Activated CD4-positive, alpha-beta T cell treated with anti-CD3 and anti-CD28 coated beads for 24 hours (primary cell): ENCODE data around the gene GJA5.
"Not testable (repeated sequence)": the region's sequence is repeated elsewhere in the genome, so short reads cannot be mapped to it uniquely, and the experiment has no call there.

Experiments
- DNase-seq, 2 donors: peaks; one replicate each; pipeline ENCODE4 v3.0.0-alpha.2; 2020; ENCODE audit warnings: low read depth in 2 of 2

The GJA5 gene

DNA sequence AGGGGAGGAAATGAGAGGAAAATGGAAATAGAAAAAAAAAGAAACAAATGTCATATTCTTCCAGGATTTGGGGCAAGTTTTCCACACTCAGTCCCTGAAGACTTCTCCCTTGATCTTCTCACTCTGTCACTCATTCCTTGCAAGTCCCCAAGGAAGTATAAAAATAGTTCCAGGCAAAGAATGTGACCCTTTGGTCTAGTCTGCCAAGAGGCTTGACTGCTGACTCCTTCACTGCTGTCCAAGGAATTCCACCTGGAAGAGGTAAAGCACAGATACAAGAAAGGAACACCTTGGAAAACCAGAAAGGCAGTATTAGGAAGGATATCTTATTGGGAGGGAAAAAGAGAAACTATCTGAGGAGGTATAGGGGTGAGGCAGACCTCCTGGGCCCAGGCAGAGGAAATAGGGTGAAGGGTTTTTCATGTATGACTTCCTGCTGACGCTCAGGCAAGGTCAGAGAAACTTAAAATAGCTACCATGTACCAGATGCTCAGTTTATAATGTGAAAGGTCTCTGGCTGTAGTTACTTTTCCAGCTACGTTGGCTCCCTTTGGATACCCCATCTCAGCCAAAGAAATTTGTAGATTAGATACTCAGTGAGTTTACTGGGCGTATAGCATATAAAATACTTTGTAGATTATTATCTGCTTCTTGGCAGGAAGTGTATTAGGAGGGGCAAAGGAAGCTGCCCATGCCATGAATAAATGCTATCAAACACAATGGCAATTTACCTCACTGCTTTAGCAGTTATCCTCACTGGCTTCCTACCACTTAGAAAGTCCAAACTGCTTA, 2.0 kb upstream of the GJA5 start:
- no peak for DNase-seq

- no peak for DNase-seq
Measured at GRCh38 chr1:147758379-147759100, 1.9 kb downstream of the GJA5 start.

DNA sequence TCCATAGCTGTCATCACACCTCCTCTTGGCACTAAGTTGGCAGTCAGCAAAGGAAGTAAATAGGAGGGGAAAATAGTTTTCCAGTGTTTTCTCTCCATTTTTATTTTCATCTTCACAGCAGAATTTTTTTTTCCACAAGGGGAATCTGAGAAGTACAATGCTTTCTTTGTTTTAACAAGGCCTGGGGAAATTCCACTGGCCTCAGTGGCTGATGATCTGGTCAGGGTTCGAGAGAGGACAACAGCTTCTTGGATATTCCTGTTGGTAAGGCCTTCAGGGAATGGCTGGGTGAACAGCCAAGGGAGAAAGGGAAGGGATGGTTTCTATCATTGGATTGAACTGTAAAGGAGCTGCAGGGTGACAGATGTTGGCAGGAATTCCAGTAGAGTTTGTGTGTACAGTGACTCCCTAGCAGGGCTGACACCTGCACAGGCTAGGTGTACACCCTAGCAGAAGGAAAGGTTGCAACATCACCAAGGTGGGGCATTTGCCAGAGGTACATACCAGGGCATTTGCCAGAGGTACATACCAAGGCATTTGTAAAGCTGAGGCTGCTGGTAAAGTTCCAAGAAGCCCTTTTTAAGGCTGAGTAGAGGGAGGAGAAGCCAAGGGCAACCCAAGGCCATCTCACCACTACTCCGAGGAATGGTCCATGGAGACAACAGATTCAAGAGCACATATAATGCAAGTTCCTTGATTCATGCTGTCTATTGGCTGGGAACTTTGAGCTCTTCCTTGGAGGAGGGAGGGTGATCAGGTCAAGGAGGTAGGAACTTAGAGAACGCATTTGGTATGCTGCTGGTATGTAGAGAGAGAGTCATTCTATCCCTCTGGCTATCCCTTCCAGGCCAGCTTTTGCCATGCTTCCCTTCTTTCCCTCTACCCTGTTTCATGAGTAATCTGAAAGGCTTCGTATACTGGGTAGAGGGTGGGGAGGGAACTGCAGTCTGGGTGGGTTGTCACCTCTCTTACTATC, 3.1 kb downstream of the GJA5 start:
- no peak for DNase-seq

DNA sequence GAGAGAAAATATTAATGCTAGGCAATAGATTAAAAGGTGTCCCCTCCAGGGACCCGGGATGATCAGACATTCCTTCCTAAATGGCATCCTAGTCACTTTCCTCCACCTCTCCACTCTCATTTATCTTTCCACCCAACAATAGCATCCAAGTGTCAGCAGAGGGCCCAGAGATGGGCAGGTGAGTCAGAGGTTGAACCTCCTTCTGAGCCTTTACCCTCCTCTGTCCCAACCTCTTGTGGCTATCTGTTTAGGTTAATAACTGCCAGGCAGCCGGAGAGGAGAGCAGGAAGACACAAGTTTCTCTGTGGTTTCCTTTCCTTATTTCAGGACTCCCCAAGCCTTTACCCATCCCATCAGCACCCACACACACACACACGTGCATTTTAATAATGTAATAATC, 4.1 kb downstream of the GJA5 start:
- DNase-seq: no peak

- no peak for DNase-seq
Measured at GRCh38 chr1:147754661-147755060, 5.7 kb downstream of the GJA5 start.

- no peak for DNase-seq
Measured at GRCh38 chr1:147753081-147753480, 7.3 kb downstream of the GJA5 start.

DNA sequence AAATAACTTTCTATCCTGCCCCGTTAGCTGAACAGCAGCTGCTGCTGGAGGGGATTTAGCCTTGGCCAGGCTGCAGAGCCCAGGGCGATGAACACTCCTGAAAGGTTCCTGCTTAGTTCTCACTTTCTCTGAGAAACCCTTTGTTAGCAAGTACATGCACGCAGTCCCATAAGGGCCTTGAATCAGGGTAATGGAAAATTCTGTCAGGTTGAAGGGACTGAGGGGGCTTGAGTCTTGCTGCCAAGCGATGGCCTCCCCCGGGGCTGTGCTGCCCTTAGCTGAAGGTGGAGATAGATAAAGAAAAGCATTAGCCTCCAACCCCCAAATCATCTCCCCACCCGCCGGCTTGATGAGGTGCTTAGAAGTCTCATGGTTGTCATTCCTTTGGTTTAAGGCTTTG, 7.9 kb downstream of the GJA5 start:
- DNase-seq: no peak

- no peak for DNase-seq
Measured at GRCh38 chr1:147751346-147751745, 9.1 kb downstream of the GJA5 start.

DNA sequence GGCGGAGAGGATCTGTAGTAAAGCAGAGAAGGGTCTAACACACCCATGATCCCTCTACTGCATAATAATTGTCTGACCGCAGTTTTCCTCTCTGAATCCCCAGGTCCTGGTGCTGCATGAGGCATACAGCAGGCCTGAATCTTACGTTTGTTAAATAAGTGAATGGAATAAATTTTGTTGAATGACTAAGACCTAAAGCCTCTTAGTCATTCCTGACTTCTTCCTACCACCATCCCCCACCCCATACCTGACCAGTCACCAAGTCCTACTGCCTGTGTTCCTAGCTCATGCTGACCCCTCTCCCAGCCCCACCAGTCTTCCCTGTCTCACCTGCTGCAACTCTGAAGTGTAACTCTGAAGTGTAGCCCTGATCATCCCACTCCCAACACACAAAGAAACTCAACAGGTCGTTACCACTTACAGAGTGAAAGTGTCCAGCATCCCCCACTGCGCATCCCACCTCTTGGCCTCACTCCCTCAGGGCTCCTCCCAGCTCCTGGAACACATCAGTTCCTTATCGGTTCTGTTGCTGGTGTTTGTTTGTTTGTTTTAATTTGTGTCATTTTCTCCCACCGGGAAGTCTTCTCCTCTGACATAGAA, 9.7 kb downstream of the GJA5 start:
- no peak for DNase-seq

GRCh38 chr1:147749792-147750191, 10.6 kb downstream of the GJA5 start:
- no peak for DNase-seq

DNA sequence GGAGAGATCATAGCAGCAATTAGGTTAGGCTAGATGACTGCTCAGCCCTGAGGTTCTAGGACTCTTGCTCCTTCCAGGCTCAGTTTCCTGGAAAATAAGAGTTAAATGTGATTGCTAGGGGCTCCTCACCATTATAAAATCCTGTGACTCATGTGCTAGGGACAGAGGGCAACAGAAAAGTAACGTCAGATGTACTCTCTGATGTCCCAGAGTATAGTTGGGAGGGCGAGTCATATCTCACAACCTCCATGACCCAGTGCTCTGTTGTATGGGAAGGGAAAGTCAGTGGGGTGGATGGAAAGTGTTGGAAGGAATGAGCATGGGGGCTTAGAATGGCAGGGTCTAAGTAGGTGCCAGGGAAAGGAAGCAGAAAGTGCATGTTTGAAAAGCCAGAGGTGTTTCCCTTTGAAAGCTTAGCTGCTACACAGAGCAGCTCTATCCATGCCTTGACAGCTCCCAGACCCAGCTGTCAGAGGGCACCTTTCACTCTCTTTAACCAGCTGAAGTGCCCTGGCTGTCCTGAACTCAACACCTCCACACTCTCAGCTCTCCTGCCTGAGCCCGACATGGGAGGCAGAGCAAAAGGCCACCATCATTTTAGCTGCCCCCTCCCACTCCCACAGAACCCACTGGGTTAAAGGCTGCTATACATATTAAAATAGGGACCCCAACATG, 11.6 kb downstream of the GJA5 start:
- no peak for DNase-seq

DNA sequence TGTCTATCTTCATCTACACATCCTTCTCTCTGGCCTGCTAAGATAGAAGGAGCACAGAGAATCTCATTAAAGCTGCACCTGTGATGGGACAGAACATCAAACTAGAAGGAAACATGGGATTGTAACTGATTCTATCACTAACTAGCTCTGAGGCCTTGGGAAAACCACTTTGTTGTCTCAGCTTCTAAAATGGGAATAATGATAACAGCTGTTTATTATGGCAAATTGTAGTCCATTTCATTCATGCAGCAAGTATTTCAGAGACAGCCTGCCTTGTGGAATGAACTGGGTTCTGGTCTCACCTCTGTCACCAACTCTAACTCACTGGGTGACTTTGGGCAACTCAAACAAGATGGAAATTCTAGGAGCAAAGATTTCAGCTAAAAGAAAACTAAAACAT, 12.4 kb downstream of the GJA5 start:
- no peak for DNase-seq

DNA sequence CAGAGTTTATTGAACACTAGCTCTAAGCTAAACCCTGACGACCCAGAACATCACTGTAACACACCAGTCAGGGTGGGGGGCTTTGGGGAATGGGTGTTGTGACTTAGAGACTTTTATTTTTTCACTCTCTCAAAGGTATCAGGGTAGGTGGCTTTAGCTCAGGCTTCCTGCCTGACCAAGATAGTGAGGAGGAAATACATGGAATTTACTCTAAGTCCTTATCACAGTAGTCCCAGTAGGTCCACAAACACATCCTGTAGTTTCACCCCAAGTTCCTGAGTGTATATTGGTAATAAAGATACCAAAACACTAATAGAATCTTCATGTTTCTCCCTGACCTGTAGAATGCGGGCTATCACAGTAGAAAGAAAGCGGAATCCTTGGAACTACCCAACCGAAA, 15.1 kb downstream of the GJA5 start:
- no peak for DNase-seq

GRCh38 chr1:147741065-147741464, 19.3 kb downstream of the GJA5 start:
- no peak for DNase-seq

DNA sequence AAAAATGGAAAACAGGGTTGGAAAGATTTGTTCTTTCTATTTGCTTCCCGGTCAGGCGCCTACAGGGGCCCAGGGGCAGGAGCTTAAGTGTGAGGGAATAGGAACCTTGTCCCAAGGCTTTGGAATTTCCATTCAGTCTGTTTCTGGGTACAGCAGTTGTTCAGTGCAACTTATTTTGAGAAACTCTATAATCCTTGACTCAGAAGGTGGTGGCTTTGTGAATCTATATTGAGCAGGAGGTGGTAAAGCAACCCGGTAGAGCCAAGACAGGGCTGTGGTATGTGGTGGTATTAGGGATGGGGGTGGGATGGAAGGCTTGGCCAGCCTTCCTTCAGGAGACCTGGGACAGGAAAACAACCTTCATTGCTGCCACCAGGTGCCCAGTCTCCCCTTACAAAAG, 20.0 kb downstream of the GJA5 start:
- DNase-seq: no peak

DNA sequence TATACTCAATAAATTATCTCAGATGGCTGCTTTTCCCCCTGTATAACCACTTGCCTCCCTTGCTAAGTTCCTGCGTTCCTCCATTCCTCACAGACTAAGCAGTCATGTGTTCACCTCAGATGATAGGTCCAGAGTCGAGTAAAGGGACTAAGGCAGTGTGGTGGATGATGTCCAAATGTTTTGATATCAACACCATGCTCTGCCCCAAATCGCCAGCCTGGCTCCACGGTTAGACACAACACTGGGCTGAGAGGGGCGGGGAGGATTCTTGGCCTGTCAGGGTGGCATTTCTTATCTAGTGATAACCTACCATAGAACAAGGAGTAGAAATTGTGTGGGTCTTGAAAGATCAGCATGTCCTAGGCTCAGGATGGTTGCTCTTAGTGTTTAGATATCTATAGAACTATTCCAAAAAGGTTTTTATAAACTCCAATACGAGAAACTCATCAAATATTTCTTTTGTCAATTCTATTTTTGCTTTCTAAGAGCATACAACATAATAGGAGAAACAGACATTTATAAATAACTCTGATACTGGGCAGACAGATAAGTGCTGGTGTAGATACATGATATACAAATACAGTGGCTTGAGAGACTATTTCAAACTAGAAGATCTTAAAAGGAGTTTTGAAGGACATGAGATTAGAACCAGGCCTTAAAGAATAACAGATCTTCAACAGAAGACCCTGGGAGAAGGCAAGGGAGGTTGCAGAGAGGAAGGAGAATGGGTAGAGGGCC, 21.5 kb downstream of the GJA5 start:
- DNase-seq: no peak

- DNase-seq: no peak
Measured at GRCh38 chr1:147738129-147738528, 22.3 kb downstream of the GJA5 start.

DNA sequence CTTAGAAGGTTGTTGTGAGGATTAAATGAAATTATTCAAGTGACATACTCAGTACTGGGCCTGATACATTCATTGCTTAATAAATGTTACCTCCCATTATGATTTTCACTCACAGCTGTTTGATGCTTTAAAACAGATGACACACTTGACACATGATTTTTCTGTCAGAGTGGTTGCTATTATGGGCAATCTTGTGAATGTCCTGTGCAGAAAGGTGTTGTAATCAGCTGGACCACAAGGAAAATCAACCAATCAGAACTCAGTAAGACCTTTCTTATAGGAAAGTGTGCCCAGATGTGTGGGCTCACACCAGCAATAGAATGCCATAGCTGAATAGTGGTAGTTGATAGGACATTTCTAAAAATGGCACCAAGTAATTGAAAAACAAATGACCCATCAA, 23.5 kb downstream of the GJA5 start:
- DNase-seq: no peak

GRCh38 chr1:147735423-147735822, 25.0 kb downstream of the GJA5 start:
- DNase-seq: no peak

DNA sequence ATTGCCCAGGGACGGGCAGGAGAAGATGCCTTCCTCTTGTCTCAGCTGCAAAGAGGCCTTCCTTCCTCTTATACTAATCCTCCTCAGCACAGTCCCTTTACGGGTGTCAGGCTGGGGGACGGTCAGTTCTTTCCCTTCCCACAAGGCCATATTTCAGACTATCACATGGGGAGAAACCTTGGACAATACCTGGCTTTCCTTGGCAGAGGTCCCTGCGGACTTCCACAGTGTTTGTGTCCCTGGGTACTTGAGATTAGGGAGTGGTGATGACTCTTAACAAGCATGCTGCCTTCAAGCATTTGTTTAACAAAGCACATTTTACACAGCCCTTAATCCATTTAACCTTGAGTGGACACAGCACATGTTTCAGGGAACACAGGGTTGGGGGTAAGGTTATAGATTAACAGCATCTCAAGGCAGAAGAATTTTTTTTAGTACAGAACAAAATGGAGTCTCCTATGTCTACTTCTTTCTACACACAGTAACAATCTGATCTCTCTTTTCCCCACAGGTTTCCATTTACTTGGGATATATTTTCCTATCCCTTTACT, 26.0 kb downstream of the GJA5 start:
- not testable (repeated sequence) for DNase-seq
